ENCODE data around the gene TRIM66. TPM values are rescaled to one million over a fixed set of nuclear protein-coding genes. Genes with fewer than 3 reads are reported as not detected.

The TRIM66 gene
- total RNA-seq, 4 donors from 2014 or later, result 1.4 to 12.9 (median 3.1) TPM

GRCh38 chr11:8719211-8719649, 36.8 kb upstream of the TRIM66 start:
- ATAC-seq, result peak; percentile 81
- Histone ChIP-seq H3K27me3 (no peaks in the 10 kb centered on the region), H3K4me3 (no peak overlapping the region), H3K4me1 (peaks cover 50 to 100% (median 78%) of the 10 kb centered on the region in 3 donors), H3K27ac (peak overlapping the region; percentile 89 to 97 (median 96)), H3K36me3 (peaks cover 0 to 29% of the 10 kb centered on the region in 2 donors), H3K9me3 (no peaks in the 10 kb centered on the region)
- WGBS, 2 donors (ENCODE audit: low coverage in 1 of 2), result 4 to 33% methylated on average over 3 to 4 of the region's 4 CpGs
- TF ChIP-seq POLR2AphosphoS5 (IDR thresholded peaks at IDR 0.05), result peak; percentile 98
- no peak for TF ChIP-seq POLR2A (IDR thresholded peaks at IDR 0.05)
- TF ChIP-seq CTCF (IDR thresholded peaks at IDR 0.05), result no peak

GRCh38 chr11:8717876-8718753, 35.6 kb upstream of the TRIM66 start:
- ATAC-seq, result peak; percentile 39
- no peak overlapping the region for H3K4me3 ChIP-seq
- no peaks in the 10 kb centered on the region for H3K9me3 ChIP-seq
- peaks cover 50 to 100% (median 72%) of the 10 kb centered on the region in 3 donors for H3K4me1 ChIP-seq
- H3K27ac ChIP-seq, result peak overlapping the region; percentile 89 to 97 (median 96)
- no peak for TF ChIP-seq POLR2A (IDR thresholded peaks at IDR 0.05)
- peak; percentile 60 for TF ChIP-seq POLR2AphosphoS5 (IDR thresholded peaks at IDR 0.05)
- no peak for TF ChIP-seq CTCF (IDR thresholded peaks at IDR 0.05)
- no peak for TF ChIP-seq EP300 (IDR thresholded peaks at IDR 0.05)
- WGBS, 2 donors (ENCODE audit: low coverage in 1 of 2), result 28 to 33% methylated on average over 1 to 3 of the region's 11 CpGs
- no peaks in the 10 kb centered on the region for H3K27me3 ChIP-seq
- peaks cover 0 to 39% of the 10 kb centered on the region in 2 donors for H3K36me3 ChIP-seq

GRCh38 chr11:8717544-8717875, 35.0 kb upstream of the TRIM66 start:
- H3K4me1 ChIP-seq, result peaks cover 44 to 100% (median 66%) of the 10 kb centered on the region in 3 donors
- H3K27me3 ChIP-seq, result no peaks in the 10 kb centered on the region
- H3K4me3 ChIP-seq, result no peak overlapping the region
- TF ChIP-seq CTCF (IDR thresholded peaks at IDR 0.05) (no peak), POLR2AphosphoS5 (IDR thresholded peaks at IDR 0.05) (no peak), POLR2A (IDR thresholded peaks at IDR 0.05) (no peak), EP300 (IDR thresholded peaks at IDR 0.05) (no peak)
- H3K36me3 ChIP-seq, result peaks cover 0 to 45% of the 10 kb centered on the region in 2 donors
- no peak for ATAC-seq
- WGBS, 2 donors (ENCODE audit: low coverage in 1 of 2), result 82% methylated on average over 4 of the region's 9 CpGs; no CpG with 5 or more reads in 1 of the 2 donors
- no peaks in the 10 kb centered on the region for H3K9me3 ChIP-seq
- peak overlapping the region; percentile 79 to 97 (median 92) for H3K27ac ChIP-seq

GRCh38 chr11:8715501-8715900, 33.0 kb upstream of the TRIM66 start:
- Histone ChIP-seq H3K4me1 (peaks cover 28 to 100% (median 46%) of the 10 kb centered on the region in 3 donors), H3K36me3 (peaks cover 0 to 65% of the 10 kb centered on the region in 2 donors), H3K9me3 (no peaks in the 10 kb centered on the region), H3K4me3 (no peak overlapping the region), H3K27ac (peak overlapping the region; percentile 79 to 97 (median 92)), H3K27me3 (no peaks in the 10 kb centered on the region)
- 61 to 72% methylated on average over 7 to 8 of the region's 15 CpGs for WGBS, 2 donors (ENCODE audit: low coverage in 1 of 2)
- ATAC-seq, result no peak
- TF ChIP-seq POLR2A (IDR thresholded peaks at IDR 0.05) (no peak), CTCF (IDR thresholded peaks at IDR 0.05) (no peak), EP300 (IDR thresholded peaks at IDR 0.05) (no peak), POLR2AphosphoS5 (IDR thresholded peaks at IDR 0.05) (no peak)

Measured in gastroesophageal sphincter (tissue), 4 donors.